ENCODE results near the gene NOC4L.
"Not testable (repeated sequence)": the region's sequence is repeated elsewhere in the genome, so short reads cannot be mapped to it uniquely, and the experiment has no call there.

Gene NOC4L

DNA sequence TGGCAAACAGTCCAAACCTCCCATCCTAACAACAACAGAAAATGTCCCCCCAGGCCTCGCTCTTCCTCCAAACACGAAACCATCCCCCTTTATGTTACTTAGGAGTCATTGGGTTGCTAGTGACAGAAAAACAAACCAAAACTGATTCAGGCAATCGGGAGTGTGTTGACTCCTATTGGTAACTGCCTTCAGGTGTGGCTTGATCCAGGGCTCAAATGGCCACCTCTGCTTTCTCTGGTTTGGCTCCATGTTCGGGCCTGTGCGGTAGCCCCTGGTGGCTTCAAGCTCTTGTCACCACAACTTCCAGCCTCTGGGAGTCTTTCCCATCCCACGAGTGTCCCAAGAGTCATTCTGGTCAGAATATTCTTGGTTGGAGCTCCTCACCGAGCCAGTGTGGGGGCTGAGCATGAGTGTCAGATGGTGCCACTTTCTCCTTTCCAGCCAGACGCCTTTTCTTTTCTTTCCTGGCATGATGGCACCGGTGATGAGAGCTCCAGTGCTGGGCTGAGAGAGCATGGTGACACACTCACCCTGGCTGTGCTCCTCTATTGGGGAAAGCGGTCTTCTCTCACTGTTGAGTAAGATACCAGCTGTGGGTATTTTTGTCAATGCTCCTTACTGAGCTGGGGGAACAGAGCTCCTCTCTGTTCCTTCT is 38.6 kb downstream of the NOC4L start:
- no peak for DNase-seq

DNA sequence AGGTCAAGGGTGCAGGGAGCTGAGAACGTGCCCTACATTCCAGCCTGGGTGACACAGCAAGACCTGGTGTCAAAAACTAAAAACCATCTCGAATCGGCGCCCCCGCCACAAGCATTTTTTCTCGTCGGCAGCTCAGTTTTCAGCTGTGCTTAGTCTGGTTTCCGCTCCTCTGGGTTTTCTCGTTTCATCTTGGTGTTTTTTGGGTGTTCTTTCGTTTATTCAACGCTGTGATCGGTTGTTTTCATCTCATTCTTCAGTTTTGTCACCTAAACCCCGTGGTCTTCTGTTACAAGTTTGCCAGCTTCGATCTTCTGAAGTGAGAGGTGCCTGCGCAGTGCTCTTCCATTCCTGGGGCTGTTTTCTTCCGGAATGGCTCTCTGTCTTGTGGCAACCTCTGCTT is 41.4 kb downstream of the NOC4L start:
- no peak for DNase-seq

DNA sequence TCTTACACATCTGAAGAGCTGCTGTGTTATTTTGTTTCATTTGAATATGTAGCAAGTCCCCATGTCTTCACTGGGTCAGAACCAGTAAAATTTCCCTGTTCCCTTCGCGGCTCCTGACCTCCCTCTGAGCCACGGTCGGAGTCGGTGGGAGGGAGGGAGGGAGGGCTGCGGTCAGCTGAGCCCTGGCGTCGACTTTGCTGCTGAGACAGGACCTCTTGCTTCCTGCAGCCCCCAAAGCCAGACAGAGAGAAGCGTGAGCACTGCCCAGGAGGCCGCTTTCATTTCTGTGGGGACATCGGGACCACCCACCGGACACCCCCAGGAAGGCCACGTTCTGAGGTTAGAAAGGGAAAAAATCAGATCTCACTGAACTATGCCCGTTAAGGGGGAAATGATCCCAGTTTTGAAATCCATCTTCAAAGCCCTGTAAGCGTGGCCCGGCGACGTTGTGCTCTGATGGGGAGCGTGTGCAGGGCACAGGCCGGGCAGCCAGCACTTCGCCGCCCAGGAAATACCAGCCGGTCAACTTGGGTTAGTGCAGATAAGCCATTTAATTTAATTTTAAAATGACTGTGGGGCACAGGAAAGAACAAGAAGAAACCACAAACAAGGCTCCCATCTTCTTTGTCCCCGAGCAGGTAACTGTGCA is 42.1 kb downstream of the NOC4L start:
- no peak for DNase-seq

DNA sequence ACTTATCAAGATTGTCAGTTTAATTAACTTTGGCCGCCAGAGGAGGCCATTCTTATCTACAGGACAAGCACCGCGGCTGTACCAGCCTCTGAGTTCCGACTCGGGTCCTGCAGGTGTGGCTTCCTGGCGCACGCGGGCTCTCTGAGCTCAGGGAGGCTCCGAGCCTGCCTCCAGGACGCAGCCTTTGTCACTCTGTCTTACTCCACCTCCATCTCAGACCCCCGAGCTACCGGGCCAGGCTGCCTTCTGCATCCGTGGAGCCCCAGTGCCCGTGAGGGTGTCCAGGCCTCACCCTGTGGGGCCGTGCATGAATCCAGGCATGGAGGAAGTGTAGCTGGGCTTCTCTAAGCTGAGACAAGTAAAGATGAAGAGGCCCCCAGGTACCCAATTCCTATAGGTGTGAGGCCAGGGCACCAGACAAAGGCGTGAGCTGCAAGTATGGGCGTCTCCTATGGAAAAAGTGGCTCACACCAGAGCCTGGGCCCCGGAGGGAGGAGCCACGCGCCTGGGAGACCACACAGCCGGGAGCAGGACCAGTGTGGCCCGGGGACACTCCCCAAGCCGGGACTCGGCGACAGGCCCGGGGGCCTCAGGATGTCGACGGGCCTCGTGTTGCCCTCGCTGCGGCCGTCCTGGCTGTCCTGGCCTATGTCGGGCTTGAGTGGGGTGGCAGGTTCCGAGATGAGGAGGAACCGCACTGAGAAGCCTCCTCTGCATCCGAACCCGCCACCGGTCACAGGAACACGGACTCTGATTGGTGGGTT is 42.8 kb downstream of the NOC4L start:
- no peak for DNase-seq

DNA sequence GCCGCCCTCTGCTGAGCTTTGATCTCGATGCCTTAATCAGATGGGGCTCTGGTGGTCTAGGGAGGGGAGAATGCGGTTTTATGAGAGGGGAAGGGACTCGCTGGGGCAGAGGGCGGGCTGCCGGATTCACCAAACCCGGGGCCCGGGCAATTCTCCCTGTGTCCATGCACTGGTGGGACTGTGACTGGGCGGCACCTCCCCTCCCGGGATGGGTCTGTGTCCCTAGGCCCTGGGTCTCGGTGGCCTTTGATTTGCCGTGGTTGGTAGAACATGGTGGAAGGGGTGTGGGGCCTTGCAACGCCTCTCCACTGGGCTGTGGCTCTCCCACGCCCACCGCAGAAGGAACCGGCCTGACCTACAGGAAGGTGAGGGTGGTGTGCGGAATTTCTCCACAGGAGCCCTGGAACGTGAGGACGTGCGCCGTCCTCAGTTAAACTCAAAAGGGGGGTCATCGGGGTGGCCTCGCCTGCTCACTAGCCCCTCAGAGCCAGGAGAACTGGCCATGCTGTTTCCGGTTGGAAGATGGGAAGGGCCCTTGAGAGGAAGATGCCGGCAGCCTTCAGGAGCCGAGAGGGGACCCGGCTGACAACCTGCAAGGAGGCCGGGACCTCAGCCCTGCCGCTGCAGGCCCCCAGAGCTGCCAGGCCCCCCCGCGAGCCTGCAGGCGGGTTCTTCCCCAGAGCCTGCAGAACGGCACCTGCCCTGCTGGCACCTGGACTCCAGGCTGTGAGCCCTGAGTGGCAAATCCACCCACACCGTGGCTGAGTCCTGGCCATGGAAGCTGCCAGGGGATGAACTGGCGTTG is 43.6 kb downstream of the NOC4L start:
- no peak for DNase-seq

DNA sequence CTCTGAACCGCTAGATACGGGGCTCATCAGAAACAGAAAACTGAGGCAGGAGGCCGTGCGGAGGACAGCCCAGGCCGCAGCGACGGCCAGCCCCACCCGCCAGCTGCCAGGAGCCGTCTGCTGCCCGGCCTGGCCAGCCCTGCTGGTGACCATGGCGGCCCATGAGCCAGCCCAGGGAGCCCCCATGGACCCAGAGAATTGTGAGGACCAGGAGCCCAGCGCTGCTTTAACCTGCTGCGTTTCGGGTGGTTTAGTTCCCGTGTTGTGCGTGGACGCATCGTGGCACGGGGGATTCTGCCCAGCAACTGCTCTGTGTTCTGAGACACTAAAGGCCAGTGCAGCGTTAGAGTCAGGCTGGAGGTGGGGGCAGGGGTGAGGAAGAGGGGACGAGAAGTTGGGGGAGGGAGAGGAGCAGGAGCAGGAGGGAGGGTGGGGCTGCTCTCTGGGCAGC is 44.2 kb downstream of the NOC4L start:
- DNase-seq, result no peak

DNA sequence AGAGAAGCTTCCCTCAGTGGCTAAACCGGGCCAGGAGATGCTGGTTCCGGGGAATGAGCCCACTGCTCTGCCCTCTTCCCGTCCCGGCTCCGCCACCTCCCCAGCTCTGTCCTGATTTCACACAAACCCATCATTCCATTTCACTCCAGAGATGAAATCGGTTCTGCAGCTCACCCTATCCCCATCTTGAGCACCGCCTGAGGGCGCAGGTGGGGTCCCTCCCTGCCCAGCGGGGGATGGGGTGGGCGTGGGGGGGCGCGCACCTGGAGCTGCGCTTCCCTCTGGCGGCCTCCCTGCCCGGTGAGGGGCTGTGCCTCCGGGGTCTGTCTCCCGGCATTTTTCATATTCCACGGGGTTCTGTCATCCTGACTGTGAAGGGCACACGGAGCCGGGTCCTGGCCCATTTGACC is 44.7 kb downstream of the NOC4L start:
- DNase-seq, result no peak

DNA sequence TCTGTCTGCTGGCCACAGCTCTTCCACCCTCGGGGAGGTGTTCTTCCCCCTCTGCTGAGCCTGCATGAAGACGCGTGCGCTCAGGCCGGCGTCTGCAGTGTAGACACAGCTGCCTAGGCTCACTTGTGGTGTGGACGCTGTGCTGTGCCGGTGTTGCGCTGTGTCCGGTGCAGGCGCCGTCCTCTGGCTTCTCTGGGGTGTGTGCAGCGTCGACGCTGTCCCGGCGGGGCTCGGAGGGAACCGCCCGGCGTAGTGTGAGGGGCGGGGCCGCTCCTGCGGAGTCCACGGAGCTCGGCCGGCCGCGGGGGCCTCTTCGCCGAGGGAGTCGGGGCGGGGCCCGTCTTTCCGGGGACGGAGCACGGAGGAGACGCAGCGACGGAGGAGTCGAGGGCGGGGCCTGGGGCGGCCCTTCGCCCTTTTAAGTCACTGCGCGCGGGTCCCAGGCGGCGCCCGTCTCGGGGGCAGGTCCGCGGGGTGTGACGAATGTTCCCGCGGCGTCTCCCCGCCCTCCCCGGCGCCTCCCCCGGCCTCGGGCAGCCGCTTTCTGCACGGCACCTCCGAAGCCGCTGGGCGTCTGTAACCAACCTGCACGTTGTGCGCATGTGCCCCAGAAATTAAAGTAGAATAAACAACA is 45.2 kb downstream of the NOC4L start:
- DNase-seq, result peak; percentile 91

DNA sequence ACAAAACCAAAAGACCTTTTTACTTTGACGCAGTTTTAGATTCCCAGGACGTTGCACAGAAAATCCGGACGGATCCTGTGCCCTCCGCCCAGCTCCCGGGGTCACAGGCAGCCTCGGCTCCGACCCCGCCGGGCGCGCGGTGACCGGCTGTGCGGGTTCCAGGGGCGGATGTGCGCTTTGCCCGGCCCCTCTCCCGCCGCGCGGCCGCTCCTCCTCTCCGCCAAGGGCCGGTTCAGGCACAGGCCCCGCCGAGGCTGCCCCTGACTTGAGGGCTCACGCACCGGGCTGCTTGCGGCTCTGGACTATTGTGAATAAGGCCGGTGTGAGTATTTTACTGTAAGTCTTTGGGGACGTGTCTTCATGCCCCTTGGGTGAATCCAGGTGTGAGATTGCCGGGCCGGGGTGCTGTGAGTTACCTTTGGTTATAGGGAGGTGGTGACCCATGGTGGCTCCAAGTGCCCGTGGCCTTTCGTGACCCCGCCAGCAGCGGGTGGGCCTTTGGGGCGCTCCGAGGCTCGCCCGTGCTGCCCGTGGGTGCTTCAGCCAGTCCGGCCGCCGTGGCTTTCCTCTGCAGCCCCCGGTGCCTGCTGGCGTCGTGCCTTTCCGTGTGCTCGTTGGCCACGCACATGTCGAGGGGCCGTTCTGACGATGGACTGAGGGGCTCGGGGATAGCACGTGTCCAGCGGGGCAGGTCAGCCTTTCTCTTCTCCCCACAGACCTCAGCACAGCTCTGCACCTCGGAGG is 45.9 kb downstream of the NOC4L start:
- no peak for DNase-seq

DNA sequence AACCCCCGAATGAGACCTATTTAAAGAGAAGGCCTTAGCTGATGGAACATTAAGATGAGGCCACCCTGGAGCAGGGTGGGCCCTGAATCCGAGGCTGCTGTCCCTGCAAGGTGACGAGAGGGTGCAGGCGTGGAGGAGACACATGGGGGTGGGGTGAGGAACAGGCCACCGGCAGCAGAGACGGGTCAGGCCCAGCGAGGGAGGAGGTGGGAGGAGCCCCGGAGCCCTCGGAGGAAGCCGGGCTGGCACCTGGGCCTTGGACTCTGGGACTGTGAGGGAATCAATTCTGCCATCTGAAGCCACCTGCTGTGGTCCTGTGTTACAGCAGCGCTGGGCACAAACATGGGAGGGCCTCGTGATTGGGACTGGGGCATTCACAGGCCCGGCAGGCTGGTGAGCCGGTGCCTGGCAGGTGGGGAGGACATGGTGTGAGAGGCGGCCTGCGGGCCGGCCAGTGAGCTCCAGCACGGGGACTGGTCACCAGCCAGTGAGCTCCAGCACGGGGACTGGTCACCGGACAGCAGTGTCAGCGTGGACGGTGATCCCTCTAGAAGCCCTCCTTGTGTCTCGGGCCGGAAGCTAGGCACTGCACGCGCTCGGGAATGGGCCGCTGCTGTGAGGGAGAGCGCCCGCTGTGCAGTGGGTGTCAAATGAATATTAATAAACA is 46.7 kb downstream of the NOC4L start:
- DNase-seq, result no peak

DNA sequence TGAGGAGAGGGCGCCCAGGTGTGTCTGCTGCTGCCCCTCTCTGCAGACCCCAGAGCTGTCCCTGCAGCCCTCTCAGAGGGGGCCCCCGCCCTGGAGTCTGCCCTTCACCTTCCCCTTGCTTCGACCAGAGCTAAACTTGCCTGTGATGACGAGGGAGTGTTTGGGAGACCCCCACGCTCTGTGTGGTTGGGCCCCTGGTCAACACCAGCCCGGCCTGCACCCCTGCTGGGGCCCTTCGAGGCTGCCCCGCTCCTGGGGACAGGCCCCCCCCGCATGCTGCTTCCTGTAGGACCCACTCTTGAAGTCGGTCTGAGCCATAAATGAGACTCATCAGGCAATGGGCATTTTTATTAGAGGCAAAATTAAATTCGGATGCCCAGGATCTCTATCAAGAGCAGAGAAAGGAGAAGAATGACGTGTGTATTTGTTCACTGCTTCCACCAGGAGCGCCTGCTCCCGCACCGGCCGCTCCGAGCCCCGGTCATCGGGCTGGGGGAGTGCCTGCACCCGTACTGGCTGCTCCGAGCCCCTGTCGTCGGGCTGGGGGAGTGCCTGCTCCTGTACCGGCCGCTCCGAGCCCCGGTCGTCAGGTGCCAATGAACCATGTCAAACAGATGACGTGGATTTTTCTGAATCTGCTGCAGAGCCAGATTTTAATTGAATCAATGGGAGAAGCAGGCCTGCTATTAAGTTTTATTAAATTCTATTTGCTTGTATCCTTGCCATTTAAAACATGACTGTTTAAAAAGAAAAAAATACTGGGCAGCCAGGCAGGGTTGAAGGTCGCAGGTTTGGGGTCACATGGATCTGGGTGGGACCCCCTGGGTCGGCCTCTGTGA is 47.7 kb downstream of the NOC4L start:
- DNase-seq, result no peak

DNA sequence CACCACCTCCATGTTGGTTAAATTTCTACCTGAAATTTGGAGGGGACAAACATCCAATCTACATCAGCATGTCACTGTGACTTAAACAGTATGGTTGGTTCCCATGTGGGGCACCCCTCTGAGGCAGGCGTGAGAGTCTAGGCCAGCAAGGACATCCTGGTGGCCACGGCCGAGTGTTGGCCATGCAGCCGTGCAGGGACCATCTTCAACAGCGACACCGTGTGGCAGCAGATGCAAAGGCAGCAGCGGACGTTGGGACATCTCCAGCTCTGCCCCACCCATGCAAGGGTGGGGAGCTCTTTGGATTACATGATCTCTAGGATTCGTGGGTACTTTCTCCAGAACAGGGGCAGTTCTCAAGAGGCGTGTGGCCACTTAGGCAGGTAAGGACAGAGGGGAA is 49.8 kb downstream of the NOC4L start:
- DNase-seq, result no peak

DNA sequence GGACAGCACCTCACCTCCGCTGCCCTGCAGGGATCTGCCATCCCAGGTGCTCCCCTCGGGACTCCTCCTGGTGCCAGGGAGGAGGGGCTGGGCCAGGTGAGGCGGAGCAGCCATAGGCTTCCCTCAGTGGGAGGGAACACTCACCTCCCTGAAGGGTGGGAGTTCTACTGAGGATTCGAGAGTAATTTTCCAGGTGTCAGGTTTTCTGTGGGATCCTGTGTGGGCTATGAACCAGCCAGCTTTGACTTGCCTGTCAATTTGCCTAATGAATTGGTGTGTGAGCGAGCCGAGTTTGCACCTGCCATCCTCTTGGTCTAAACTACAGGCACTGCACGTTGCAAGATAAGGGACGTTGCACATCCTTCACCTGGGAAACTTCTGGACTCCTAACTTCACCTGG is 50.3 kb downstream of the NOC4L start:
- DNase-seq, result no peak

DNA sequence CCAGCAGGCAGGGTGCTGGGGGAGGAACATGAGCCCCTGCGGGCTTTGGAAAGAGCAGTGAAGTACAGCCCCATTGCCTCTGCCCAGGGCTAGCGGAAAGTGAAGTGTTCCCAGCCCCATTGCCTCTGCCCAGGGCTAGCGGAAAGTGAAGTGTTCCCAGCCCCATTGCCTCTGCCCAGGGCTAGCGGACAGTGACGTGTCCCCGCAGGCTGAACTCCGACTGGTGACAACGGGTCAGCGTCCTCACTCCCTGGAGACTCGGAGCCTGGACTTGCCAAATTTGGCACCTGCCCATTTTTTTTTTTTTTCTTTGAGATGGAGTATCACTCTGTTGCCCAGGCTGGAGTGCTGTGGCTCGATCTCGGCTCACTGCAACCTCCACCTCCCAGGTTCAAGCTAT is 51.0 kb downstream of the NOC4L start:
- not testable (repeated sequence) for DNase-seq

DNA sequence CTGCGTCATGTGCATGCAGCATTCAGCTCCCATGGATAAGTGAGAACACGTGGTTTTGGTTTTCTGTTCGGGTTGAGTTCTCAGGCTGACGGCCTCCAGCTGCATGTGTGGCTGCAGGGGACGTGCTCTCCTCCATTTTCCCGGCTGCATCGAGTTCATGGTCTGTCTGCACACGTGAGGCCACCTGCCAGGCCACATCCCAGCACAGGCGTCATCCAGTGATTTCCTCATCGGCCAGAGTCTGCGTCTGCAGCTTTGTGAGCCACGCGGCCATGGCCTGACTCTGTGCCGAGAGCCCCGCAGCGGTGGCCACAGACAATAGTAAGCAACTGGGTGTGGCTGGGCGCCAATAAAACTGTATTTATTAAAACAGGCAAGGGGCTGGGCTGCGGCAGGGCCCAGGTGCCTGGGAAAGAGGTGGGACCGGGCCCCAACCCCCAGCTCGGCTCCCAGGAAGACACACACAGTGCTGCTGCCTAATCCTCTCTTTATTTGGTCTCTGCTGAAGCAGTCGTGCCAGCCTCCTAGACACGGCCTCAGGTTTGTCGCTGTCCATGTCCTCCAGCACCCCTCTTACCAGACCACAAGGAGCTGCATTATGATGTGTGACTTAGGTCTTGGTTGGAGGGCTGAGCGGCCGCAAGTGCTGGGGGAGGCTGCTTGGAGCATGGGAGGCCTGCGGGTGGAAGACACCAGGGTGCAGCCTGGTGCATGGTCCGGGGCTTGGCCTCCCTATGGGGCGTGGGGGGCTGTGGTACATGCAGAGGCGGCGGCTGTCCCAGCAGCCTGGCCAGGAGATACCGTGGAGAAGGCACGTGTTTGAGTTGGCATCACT is 52.0 kb downstream of the NOC4L start:
- no peak for DNase-seq

DNA sequence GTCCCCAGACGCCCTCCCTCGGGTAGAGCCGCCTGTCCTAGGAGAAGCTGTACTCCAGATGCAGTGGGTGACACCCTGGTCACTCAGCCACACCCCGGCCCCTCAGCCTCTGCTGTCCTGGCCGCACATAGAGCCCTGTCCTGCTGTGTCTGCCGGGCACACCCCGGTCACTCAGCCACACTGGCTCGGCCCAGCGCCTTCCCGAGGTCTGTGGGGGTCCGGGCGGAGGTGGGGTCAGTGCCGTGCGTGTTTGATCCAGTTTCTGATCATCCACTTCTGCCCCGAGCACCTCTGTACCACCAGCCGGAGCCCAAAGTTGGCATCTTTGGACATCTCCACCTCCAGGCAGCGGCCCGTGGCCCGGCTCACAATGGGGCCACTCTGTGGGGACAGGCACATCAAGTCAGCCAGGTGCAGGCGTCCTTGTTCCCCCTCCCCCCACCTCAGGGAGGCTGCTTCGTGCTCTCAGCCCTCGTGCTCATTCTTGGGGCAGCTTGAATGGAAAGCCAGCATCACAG is 52.7 kb downstream of the NOC4L start:
- no peak for DNase-seq

DNA sequence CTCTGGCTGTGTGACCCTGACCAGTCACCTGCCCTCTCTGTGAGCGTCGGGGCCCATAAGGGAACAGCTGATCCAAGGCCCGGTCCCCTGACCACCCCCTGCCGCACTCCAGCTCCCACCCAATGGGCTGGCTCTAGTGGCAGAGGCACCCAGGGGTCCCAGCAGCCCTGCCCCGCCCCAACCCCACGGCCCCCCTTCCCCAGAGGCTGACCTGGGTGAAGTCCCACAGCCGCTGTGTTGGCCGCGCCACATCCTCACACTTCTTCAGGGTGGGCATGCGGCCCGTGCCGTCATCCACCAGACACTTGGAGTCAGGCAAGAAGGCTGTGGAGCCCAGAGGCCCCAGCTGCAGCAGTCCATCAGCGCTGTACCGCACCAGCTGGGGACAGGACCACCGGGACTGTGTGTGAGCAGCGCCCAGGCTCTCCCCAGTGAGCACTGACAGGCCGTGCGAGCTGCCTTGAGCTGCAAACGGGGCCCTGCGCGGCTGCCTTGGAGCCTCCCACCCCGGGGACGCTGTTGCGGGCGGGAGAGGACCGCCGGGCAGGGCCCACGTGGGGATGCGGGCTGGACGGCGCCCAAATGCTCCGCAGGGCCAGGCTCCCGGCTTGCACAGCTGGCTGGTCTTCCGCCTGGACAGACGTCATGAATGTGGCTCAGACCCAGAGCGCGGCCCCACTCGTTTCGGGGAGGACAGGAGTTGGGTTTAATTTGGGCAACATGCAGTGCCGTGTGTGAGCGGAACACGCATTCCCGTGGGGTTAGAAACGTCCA is 53.5 kb downstream of the NOC4L start:
- DNase-seq, result no peak

DNA sequence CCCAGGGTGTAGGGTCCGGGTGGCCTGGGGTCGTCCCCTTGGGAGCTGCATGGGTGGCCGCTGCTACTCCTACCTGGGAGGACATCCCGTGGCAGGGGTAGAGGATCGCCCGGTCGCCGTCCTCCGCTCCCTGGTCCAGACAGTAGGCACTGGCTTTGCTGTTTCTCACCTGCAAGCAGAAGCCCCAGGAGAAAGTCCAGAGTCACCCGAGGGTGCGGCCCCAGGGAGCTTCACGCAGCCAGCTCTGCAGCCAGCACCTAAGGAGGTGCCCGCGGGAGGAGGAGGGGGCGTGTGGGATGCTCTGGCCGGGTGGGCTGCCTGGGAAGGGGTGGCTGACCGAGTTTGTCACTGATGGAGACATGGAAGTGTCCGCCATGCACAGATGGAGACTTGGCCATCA is 54.8 kb downstream of the NOC4L start:
- DNase-seq, result no peak
